HepG2 (cell line): Measurements from ENCODE around the gene ELP5.

Source experiments
- ELF1 ChIP-seq: sonication (generic); formaldehyde crosslinking; IDR thresholded peaks from 2 replicates; pipeline ENCODE4 v1.4.0; 2020; ENCODE audit warnings: missing genetic modification reagents
- ZNF615 ChIP-seq: sonication (generic); formaldehyde crosslinking; IDR thresholded peaks from 2 replicates; pipeline ENCODE4 v1.5.0; 2020; ENCODE audit warnings: mild to moderate bottlenecking, missing genetic modification reagents, borderline replicate concordance

GRCh38 chr17:7234083-7234951, 17.7 kb upstream of the ELP5 start, which contains the start of gene DVL2:
- peak; percentile 30; the same call in 1 of the 2 replicates for TF ChIP-seq ELF1 (CRISPR knock-in tag)
- TF ChIP-seq ZNF615 (CRISPR knock-in tag), result no peak
